Spleen (tissue), 7 donors: Measurements from ENCODE around the gene AHDC1.

Experiments
- CTCF ChIP-seq, 11 experiments: fragments of 200-600 bp in 7 of 11; fragments of 450-650 bp in 4 of 11; sonication (generic) in 4 of 11; IDR thresholded peaks in 8 of 11; conservative IDR thresholded peaks in 3 of 11; 1 replicate in 7 of 11; 2 replicates in 4 of 11; pipeline versions ENCODE4 v1.4.0 to v1.8.0; 2016 to 2021; ENCODE audit warnings: antibody characterized with exemption in 11 of 11, inconsistent platforms in 4 of 11, mild to moderate bottlenecking in 1 of 11
- POLR2A ChIP-seq, 3 donors: fragments of 450-650 bp; IDR thresholded peaks; one replicate each; pipeline ENCODE4 v1.5.1; 2017; ENCODE audit warnings: antibody characterized with exemption in 3 of 3, mild to moderate bottlenecking in 1 of 3
- POLR2AphosphoS5 ChIP-seq, 3 donors: sonication (generic); formaldehyde crosslinking; IDR thresholded peaks; one replicate each; pipeline ENCODE4 v1.5.1; 2017; ENCODE audit warnings: antibody characterized with exemption in 3 of 3
- donor health status: DM: no; HTN: no; CAD: no; lungs with moderate emphysema.
- donor health status: DM: no; HTN: no; CAD: no.
- donor health status: DM: no; HTN: no; CAD: no.

DNA sequence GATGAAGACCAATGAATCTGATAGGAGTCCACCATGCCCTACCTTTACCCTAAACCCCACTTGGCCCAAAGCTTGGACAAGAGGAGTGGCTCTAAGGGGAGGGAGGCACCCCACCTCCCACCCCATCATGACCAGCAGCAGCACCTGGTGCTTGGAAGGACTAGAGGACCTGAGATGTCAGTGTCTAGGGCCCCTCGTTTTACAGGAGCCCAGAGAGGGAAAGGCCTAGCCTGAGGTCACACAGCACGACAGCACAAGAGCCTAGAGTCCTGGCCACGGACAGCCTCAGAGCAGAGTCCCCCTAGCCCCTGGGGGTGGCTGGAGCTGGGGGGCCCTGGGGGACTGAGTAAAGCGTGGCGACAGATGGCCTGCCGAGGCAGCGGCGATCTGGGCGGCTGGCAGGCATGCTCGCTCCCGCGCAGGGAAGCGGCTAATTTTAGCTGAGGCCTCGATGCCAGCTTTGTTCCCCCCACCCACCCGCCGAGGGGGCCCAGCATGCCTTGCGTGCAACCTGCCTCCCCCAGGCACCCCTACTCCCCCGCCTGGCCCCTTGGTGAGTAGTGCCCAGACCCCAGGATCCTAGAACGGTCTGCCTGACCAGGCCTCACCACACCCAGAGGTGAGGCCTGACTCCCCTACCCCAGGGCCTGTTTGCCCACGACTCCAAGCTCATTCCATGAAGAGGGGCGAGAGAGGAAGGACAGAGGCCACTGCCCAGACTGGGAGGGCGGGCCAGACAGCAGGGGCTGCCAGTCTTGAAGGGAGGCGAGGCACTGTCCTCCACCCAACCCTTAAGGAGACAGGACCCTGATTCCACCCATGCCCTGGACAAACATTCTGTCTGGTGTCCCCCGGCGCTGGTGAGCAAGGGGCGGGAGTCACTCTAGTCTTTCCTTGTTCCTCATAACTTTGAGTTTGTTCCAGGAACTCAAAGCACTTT, 39.0 kb downstream of the AHDC1 start:
- TF ChIP-seq POLR2A (IDR thresholded peaks at IDR 0.05), result no peak
- TF ChIP-seq POLR2AphosphoS5 (IDR thresholded peaks at IDR 0.05), result peak in 1 of 3 donors; percentile 25
- no peak for TF ChIP-seq CTCF (IDR thresholded peaks at IDR 0.05 in 8 of 11, conservative IDR thresholded peaks at IDR 0.05 in 3 of 11)
